GM15510 (cell line): Measurements from ENCODE around the gene APCDD1.

Experiments used
- POLR2A ChIP-seq: IDR thresholded peaks from 3 replicates; pipeline ENCODE4 v1.6.1; 2011; ENCODE audit warnings: borderline replicate concordance; ENCODE audit not compliant: insufficient read length; ENCODE audit errors: extremely low read depth

Gene APCDD1

GRCh38 chr18:10449396-10449795 is 5.0 kb upstream of the APCDD1 start:
- TF ChIP-seq POLR2A, result no peak

DNA sequence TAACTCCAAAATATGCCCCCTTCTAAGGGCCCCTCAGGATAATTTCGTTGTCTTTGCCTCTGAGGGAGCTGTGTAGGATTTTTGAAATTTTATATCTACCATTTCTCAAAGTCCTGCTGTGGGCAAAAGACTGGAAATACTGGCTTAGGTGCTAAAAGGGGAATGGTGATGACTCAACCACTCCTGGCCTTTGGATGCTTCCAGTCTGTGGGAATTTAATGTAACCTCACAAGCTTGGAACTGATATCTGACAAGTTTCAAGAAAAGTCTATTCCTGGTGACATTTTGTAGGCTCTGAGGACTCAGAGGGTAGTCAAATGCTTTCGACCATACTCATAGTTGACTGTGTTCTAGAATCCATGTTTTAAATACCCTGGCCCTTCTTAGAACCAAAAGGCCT is 3.4 kb upstream of the APCDD1 start:
- no peak for TF ChIP-seq POLR2A

DNA sequence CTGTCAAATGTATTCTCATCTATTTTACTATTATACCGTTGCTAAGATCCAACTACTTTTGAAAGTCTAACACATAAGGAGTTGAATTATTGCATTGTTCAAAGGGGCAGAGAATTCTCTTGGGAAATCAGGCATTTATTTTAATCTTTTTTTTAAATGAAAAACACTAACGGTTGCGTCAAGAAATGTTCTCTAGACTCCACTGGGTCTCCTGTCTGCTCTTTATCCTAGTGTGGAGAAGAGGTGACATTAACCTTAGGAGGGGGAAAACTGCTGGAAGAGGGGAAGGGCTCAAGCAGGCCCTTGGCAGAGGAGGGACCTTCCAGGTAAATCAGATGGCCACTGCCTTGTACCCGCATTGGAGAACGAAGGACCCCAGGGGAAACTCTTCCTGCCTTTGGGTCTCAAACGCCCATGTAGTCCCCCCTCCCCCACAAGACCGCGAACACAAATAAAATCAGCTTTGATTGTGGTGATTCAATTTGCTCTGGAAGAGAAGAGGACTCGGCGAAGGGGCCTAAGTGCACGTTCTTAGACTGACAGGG is 1.1 kb upstream of the APCDD1 start:
- no peak for TF ChIP-seq POLR2A

GRCh38 chr18:10454681-10455557 is 484 bp downstream of the APCDD1 start:
- TF ChIP-seq POLR2A, result no peak

GRCh38 chr18:10455726-10456453 is 1.5 kb downstream of the APCDD1 start:
- TF ChIP-seq POLR2A, result no peak

DNA sequence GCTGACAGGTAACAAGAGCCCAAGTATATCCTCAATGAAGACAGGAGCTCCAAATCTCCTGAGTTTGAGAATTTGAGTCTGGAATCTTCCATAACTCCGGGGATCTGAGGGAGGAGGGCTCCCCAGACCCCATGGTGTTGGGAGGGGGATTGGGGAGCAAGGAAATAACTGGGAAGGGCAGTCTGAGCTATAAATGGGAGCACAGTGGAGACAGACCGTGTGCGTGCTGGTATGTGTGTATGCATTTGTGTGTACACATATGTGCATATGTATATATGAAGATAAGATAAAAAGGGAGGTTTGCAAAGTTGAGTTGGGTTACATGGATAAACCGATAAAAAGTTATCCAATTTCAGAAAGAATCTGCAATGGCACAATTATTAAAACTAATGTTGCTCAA is 2.3 kb downstream of the APCDD1 start:
- TF ChIP-seq POLR2A, result no peak

- no peak for TF ChIP-seq POLR2A
Measured at GRCh38 chr18:10457128-10457527, 2.7 kb downstream of the APCDD1 start.

DNA sequence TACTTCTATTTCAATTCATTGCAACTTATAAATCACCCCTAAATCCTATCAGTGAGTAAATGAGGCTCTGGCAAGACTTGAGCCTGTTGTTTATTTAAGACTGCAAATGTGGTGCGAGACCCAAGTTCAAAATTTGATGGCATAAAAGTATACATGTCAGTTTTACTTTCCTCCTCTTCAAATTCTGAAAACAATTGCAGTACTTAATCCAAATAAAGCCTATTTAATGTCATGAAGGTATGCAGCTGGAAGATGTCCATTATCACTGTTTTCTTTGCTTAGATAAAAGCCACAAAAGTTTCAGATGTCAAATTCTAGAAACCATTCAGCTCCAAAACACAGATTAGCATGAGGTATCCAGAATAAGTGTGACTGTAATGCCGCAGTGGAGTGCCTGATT is 3.3 kb downstream of the APCDD1 start:
- TF ChIP-seq POLR2A, result no peak

- TF ChIP-seq POLR2A, result no peak
Measured at GRCh38 chr18:10458691-10459090, 4.3 kb downstream of the APCDD1 start.

- no peak for TF ChIP-seq POLR2A
Measured at GRCh38 chr18:10459587-10459986, 5.2 kb downstream of the APCDD1 start.

GRCh38 chr18:10460414-10461018 is 6.1 kb downstream of the APCDD1 start:
- no peak for TF ChIP-seq POLR2A

DNA sequence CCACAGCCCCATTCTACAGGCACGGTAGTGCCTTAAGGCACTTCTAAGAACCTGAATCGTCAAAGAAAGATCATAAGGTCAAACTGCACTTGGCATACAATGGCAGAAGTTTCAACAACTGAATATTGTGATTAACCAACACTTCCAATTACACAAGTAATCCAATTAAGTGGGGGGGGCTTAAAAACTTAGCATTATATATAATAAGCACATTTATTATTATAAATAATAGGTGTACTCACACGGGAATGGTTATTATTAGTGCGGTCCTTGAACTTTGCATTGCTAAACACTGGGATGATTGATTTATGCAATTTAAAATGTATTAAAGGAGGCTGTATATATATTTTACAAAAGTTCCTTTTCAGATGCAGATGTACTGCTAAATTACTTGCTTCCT is 7.6 kb downstream of the APCDD1 start:
- TF ChIP-seq POLR2A, result no peak

- TF ChIP-seq POLR2A, result no peak
Measured at GRCh38 chr18:10462597-10462996, 8.2 kb downstream of the APCDD1 start.

GRCh38 chr18:10463096-10463495 is 8.7 kb downstream of the APCDD1 start:
- TF ChIP-seq POLR2A, result no peak

- no peak for TF ChIP-seq POLR2A
Measured at GRCh38 chr18:10463741-10464140, 9.3 kb downstream of the APCDD1 start.
